RWPE1 (cell line): ENCODE results near the gene TMEM266.

Experiments
- CTCF ChIA-PET: fragments of 350-600 bp; sonication (Branson Sonifier 250); formaldehyde crosslinking; extraction: SDS; loops from one replicate; lab custom pipeline; 2021; lab: Yijun Ruan, JAX
- POLR2A ChIA-PET: fragments of 400-600 bp; formaldehyde crosslinking; extraction: SDS; loops from one replicate; lab custom pipeline; 2020; ENCODE audit warnings: antibody characterized with exemption; ENCODE audit not compliant: low non-redundant PET; lab: Yijun Ruan, JAX
- DNase-seq: peaks from one replicate; pipeline ENCODE4 v3.0.0; 2012; ENCODE audit warnings: low spot score
- H3K27ac ChIP-seq: fragments of 450-650 bp; 2 replicates; pipeline ENCODE4 v1.5.1; 2017
- CTCF ChIP-seq: fragments of 450-650 bp; conservative IDR thresholded peaks from 2 replicates; pipeline ENCODE4 v1.5.1; 2017; ENCODE audit warnings: low read depth, mild to moderate bottlenecking

Gene TMEM266

GRCh38 chr15:76173317-76173834 lies 113.6 kb downstream of the TMEM266 start:
- ChIA-PET POLR2A (no interaction called here), CTCF (interaction anchor here (1.3 kb wide), 1 partner anchor 8 kb away, joined by 4 read pairs; no protein-coding TSS in a partner anchor)
- TF ChIP-seq CTCF: no peak
- peak overlapping the region; percentile 17 for H3K27ac ChIP-seq
- no peak for DNase-seq

- DNase-seq: no peak
- POLR2A ChIA-PET: no interaction called here
- no peak overlapping the region for H3K27ac ChIP-seq
- CTCF ChIA-PET: no interaction called here
- no peak for TF ChIP-seq CTCF
Measured at GRCh38 chr15:76174654-76175053, 114.9 kb downstream of the TMEM266 start.

GRCh38 chr15:76175442-76175841 lies 115.7 kb downstream of the TMEM266 start:
- no peak for TF ChIP-seq CTCF
- DNase-seq: no peak
- POLR2A ChIA-PET: no interaction called here
- H3K27ac ChIP-seq: peak overlapping the region; percentile 95
- CTCF ChIA-PET: no interaction called here

- peak overlapping the region; percentile 95 for H3K27ac ChIP-seq
- ChIA-PET CTCF (no interaction called here), POLR2A (no interaction called here)
- TF ChIP-seq CTCF: no peak
- no peak for DNase-seq
Measured at GRCh38 chr15:76176059-76176458, 116.3 kb downstream of the TMEM266 start.

GRCh38 chr15:76176487-76177085 lies 116.8 kb downstream of the TMEM266 start:
- CTCF ChIA-PET: no interaction called here
- POLR2A ChIA-PET: no interaction called here
- no peak for DNase-seq
- TF ChIP-seq CTCF: no peak
- peak overlapping the region; percentile 95 for H3K27ac ChIP-seq

- H3K27ac ChIP-seq: peak overlapping the region; percentile 95
- DNase-seq: peak; percentile 96
- ChIA-PET CTCF (interaction anchor here (0.6 to 1.2 kb wide), 4 partner anchors 24 to 822 kb away, joined by 3 read pairs; no protein-coding TSS in a partner anchor), POLR2A (no interaction called here)
- TF ChIP-seq CTCF: no peak
Measured at GRCh38 chr15:76177491-76178040, 117.8 kb downstream of the TMEM266 start.
